GM19455 (cell line): ENCODE measurements around the gene METTL3.

Experiments used
- ATAC-seq: cut with Tn5 transposase; IDR thresholded peaks from one replicate; pipeline ENCODE4 v1.9.1; 2021; ENCODE audit not compliant: unreplicated experiment

The METTL3 gene

DNA sequence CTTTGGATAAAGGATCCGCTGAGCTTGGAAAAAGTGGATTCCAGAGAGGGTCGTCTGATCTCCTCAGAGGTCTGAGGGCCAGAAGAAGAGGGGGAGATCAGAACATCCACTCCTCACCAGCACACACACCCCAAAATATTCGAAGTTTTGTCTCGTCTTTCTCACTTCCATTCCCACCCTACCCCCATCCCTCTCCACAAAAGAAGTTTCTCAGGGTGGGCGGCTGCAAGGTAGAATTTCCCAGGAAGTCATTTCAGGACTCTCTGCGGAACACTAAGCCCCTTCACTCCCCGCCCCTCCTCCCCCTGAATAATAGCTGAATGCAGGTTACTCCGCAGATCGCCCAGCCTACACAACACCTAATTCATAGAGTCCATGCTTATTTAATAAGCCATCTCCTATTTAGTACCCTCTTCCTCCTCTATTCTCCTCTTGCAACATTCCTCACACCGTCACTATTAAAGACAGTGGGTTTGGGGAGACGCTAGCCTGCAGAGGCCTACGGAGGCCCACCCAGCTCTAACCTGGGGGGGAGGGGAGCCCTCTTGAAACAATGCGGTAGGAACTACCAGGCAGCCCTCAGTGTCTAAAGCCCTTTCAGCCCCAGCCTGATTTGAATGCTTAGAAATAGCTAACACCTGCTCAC lies 15.7 kb upstream of the METTL3 start:
- ATAC-seq = no peak

DNA sequence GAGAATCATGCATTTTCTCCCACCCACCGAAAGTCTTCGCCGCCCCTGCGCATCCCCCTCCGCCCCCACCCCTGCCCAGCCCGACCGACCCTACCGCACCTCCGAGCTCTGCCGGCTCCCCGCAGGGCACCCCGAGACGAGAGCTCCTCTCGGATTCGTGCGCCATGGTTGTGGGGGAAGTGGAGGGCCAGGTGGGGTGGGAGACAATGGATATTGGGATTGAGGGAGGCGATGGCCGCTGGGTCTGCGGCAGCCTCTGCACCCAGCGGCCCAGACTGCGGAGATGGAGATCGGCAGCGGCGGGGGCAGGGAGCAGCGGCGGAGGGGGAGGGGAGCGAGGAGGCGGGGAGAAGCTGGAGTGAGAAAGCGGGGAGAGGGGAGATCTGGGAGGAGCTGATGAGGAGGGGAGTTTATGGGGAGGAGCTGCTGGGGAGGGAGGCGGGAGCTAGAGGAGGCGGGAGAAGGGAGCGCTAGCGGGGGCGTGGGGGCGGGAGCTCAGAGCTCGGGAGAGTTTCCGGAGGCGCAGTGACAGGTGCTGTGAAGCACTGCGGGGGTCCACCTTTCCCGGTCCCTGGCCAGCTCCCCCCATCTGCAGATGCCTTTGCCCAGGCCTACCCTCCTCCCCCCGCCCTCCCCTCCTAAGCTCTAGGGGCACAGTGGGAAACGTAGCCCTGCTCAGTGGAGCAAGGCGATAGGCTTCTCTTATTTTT lies 15.0 kb upstream of the METTL3 start, which contains the start of gene SALL2:
TSS of gene SALL2 (minus strand) at position 385 of the 710 bp plus-strand sequence. CDS start at position 166, 219 bp downstream.
- ATAC-seq = no peak

DNA sequence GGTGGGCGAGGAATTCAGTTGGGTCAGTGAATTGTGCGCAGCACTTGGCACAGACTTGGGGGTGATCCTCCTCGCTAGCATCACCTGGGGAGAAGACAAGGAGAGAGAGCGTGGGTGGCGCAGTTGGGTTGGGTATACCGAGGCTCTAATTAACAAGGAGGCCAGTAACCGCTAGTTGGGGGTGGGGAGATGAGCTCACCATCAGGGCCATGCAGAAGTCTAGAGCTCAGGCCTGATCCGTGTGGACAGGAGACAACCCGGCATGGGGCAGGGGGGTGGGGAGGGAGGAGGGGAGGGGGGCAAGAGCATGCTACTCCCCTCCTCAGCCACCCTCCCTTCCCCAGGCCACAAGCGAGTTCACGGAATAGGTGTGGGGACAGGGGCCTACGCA lies 14.4 kb upstream of the METTL3 start:
- no peak for ATAC-seq

DNA sequence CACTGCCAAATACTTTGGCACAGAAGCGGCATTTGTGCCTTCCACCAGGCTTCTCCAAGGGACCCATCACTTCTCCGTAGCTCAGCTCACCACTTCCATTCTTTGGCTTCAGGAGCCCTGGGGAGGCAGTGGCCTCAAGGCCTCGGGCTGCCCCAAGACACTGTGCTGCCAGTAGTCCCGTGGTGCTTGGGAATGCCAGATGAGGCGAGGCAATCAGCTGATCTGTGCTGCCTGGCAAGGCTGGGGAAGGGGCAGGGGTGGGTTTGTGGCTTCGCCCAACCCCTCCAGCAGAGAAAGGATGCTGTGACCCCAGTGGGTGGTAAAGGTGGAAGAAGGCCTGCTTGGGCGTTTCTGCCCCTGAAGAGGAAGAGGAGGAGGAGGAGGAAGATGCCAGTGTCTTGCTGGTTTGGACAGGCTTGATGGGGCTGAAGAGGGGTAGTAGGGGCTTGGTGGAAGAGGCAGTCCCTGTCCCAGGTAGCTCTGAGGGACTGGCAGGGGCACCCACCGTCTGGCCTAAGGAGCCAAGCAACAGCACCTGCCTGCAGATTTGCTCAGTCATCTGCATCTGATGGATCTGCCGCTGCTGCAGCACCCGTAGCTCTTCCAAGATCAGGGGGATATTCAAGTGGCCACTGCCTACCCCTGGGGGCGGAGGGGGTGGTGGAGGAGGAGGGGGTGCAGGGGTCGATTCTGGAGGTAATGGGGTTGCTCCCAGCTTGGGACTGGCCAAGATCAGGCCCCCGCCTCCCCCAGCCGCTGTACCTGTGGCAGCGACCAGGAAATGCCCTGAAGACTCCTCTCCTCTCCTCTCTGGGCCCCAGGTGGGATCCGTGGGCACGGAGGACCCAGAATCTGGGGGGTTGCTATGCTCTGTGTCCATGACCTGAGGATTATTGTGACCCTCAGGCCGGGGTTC lies 13.7 kb upstream of the METTL3 start:
- no peak for ATAC-seq

DNA sequence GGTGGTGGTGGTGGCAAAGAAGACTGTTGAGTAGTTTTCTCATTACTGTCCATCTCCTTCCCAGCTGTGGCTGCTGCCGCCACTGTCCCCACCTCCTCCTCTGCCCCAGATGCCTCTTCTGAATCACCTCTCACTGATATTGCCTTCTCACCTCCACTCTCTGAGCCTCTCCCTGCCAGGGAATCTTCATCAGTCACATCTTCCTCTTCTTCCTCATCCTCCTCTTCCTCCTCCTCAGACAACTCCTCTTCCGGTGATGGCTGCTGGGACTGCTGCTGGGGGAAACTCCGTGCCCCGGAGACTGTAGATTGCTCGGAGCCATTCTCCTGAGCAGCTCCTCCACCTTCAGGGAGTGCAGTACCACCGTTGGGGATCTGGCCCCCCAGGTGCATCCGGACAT lies 12.1 kb upstream of the METTL3 start:
- no peak for ATAC-seq

DNA sequence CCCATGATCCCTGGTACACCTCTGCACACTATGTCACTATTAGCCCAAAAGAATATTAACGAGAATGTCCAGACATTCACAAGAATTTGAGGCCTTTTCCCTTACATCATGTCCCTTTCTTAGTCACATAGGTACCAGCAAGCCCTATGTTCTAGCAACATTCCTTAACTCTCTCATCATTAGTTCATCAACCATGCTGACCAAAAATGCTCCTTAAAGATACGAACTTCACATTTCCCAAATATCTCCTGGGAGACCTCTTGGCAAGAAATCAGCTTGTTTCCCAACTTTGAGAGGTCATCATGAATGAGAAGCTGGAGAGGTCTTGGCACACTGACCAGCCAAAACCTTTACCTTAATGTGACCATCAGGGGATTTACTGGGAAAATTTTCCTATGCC lies 10.4 kb upstream of the METTL3 start:
- no peak for ATAC-seq

DNA sequence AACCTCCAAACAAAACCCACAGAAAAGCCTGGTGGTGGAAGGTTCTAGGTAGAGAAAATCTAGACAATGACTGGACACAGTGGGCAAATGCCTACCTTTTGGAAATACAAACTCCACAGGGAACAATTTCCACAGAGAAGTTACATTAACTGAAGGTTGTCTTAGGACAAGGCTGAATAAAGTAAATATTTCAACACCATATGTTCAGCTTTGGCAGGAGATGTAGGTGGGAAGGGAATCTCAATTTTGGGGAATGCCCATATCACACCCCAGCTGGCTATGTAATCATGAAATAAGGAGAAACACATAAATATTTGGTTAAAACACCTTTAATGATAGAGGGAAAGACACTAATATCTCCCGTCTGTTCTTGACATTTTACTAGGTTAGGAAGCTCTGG lies 9.6 kb upstream of the METTL3 start:
- ATAC-seq = no peak

DNA sequence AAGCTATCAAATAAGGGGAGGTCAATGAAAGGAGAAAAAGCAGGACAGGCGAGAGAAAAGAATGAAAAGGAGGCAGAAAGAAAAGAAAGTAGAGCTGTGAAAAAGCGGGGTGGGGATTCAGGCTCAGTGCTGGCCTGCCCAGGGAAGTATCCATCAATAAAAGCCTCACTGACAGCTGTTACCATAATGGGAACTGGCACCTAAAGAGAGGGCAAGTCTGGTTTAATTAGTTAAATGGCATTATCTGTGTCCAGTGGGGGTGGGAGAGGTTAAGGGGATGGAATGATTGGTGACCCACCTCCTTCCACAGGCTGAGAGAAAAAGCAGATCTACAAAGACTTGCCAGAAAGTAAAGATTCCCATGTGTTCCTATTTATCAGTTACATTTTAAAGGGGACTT lies 7.6 kb upstream of the METTL3 start:
- ATAC-seq = no peak

DNA sequence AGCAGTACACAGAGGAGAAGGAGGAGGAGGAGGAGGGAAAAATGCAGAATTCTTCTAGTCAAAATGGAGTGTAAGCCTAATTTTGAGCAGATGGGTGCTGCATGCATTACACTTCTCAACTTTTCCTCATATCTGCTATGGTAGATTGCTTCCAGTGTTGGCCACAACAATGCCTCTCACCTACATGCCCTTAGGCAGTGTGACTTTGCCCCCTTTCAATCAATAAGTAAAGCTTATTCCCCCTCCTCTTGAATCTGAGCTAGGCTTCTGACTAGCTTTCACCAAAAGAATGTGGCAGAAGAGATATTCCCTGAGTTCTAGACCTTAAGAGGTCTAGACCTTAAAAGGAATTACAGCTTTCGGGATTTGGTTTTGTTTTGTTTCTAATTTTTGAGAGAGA lies 3.2 kb upstream of the METTL3 start:
- no peak for ATAC-seq

DNA sequence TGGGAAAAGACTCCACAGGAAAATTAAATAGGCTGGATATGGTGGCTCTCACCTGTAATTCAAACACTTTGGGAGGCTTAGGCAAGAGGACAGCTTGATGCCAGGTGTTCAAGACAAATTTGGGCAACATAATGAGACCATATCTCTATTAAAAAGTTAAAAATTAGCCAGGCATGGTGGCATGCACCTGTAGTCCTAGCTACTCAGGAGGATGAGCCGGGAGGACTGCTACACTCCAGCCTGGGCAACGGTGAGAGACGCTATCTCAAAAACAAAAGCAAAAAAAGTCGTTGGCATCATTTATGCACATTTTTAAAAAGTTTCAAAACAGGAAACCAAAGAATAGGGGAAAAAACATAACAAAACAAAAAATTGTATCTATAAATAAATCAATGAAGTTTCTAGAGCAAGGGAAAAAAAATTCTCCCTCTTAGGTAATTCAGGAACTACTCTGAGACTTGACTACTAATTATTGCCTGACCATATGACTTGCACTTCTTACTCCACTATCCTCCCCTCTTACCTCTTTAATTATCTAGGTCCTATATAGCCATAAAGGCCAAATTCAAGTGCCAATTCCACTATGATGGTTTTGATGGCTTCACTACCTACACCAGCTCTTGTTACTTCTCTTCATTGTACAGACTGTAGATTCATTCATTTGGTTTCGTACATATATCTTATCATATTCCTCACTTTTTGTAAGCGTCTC lies 1.6 kb downstream of the METTL3 start:
- no peak for ATAC-seq

DNA sequence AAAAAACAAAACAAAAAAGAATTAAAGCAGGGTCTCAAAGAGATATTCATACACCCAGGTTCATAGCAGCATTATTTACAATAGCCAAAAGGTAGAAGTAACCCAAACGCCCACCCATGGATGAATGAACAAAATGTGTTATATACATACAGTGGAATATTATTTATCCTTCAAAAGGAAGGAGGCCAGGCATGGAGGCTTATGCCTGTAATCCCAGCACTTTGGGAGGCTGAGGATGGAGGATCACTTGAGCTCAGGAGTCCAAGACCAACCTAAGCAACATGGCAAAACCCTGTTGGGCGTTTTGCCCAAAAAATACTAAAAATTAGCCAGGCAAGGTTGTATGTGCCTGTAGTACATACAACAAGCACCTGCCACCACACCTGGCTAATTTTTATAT lies 4.6 kb downstream of the METTL3 start:
- no peak for ATAC-seq

DNA sequence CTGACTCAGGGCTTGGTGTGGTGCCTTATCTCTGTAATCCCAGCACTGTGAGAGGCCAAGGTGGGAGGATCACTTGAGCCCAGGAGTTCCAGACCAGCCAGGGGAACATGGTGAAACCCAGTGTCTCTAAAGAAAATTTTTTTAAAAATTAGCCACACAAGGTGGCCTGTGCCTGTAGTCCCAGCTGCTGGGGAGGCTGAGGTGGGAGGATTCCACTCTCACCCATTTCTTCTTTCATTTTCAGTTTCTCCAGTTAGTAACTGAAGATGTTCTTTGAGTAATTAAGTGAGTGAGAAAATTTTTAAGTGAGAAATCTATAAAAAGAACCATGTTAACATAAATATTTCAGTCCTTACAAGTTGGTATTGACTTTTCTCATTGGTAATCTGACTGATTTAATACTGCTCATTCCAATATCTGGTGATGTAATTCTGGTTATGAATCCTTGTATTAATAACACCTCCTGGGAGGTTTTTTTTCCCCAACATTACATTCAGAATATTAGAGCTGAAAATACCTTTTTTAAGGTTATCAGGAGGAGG lies 6.1 kb downstream of the METTL3 start:
- ATAC-seq = peak; percentile 80

DNA sequence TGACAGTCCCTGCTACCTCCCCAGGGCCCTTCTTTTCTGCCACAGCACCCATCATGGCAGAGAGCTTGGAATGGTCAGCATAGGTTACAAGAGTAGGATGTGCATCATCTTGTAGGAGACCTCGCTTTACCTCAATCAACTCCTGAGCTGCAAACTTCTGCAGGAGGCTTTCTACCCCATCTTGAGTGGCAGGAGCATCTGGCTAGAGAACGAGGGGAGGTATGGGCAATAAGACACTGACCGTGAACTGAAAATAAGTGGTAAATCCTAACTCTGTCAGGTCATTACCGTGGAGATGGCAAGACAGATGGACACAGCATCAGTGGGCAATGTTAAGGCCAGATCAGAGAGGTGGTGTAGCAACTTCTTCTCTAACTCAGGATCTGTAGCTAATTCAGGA lies 7.8 kb downstream of the METTL3 start:
- ATAC-seq = no peak

DNA sequence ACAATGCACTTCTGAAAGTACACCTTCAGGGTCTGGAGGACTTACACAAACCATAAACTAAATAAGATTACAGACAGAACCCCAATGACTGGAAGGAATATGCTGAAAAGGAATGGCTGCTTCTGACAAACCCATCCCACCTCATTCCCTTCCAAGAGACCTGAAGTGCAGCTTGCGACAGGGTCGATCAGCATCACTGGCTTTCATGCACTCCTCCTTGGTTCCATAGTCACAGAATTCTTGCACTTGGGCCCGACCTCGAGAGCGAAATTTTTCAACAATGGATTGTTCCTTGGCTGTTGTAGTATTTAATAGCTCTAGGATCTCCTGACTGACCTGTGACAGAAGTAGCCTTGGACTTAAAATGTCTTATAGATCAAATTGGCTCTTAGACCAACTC lies 9.6 kb downstream of the METTL3 start:
- no peak for ATAC-seq

DNA sequence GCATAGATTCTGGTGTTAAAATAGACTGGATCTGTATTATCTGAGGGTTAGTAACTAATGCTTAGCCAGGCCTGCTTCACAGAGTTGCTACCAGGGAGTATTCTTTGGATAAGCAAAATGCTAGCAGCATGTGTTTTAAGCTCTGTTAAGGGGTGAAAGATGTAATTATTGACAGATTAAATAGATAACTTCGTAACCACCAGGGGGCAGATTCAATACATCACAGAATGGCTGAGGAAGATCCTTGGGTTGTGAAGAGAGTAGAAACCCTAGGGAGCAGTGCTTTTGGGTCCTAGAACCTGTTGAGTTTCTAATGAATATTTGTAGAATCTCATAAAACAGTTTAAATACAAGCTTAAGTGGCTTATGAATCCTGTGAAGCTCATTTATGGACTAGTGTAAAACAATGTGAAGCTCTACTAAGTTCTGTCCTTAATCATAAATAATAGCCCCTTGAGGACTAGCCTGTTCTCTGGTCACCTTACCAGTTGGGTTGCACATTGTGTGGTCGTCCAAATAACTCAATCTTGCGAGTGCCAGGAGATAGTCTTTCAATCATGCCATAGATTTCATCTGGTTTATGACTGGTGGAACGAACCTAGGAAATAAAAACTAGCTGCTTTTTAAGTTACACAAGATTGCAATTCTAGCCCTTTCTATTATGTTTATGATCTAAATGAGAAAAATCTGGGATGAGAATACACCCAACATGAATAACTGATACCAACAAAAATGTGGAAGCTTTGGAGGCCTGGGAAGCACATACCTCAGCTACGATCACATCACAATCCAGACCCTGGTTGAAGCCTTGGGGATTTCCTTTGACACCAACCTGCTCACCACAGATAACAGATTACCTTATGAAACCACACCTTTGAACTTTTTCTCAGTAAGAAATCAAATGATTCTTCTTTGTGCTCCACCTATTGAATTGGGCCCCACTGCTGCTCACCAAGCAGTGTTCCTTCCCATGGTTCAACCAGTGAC lies 12.3 kb downstream of the METTL3 start:
- no peak for ATAC-seq

DNA sequence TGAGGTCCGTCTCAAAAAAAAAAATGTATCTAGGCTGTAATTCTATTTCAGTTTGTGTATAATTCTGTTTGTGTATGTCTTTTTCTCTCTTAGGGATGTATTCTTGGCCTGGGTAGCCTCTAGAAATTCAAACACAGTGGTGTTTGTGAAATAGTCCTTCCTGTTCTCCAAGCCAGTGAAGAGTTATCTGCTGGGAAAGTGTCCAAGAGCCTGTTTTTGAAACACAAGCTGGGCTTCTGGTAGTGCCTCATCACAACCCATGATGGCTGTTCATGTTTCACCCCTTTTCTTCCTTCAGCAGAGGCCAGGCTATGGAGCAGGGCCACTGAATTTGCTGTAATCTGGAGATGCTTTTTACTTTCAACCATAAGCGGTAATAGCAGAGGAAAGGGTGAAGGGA lies 14.7 kb downstream of the METTL3 start:
- no peak for ATAC-seq

DNA sequence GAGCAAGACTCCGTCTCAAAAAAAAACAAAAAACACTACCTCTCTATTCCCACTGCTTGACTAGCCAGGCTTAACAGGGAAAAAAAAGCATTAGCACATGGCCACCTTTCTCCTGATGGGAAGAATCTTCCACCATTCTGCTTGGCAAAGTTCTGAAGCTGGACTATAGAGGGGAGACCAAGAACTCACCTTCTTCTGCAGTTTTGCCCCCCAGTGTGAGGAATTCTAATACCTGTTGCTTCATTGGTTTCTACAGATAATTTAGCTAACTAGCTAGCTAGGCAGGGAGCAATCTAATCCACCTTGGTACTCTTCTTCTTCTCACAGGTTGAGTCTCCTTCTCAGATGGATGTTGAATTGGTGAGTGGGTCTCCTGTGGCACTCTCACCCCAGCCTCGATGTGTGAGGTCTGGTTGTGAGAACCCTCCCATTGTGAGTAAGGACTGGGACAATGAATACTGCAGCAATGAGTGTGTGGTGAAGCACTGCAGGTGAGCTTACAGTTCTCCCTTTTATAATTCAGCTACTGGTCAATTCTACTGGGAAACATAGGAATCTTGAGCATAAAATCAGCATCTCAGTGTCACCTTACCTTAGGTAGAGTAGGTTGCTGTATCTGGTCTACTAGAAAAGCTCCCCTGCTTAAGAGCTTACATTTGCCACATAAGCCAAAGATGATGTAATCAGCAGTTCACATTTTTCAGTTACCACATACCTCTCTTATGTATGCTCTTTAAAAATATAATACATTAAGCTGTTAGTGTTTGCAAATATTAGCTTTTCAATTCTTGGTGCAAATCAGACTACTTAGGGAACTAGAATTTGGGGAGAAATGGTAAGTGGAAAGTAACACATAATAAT lies 16.0 kb downstream of the METTL3 start:
- no peak for ATAC-seq

DNA sequence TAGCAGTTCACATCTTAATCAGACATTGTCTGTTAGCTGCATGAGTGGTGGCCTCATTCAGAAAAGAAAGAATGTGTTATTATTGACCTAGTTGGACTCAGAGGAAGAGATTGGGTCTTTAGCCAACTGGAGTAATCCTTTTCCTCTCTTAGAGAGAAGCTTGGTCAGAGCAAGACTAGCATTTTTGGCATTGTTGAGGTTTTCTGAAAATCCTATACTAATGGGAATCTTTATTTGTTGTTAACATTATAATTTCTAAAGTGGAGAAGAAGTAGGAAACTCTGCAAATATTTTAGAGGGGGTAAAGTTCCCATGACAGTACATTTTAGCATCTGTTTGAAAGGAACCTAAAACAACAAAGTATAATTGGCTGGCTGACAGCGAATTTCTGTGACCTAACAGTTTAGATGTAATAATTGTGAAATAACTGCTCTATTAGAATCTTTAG lies 24.5 kb downstream of the METTL3 start:
- no peak for ATAC-seq
